Liver (tissue), 9 donors: ENCODE measurements around the gene SCGB1D2. TPM values are rescaled to one million over a fixed set of nuclear protein-coding genes. Genes with fewer than 3 reads are reported as not detected.

Experiments
- DNase-seq: peaks from one replicate; pipeline ENCODE4 v3.0.0-alpha.2; 2017; ENCODE audit warnings: low spot score
- H3K27ac ChIP-seq, 2 donors: one replicate each; pipeline ENCODE4 v1.7.0; 2013; ENCODE audit warnings: inconsistent platforms in 2 of 2, low read length in 2 of 2, control low read depth in 1 of 2, low read depth in 1 of 2, mild to moderate bottlenecking in 1 of 2
- H3K27me3 ChIP-seq, 4 donors: one replicate each; pipeline versions ENCODE4 v1.6.1 to v1.7.0; 2013; ENCODE audit warnings: low read length in 3 of 4, inconsistent platforms in 1 of 4, mild to moderate bottlenecking in 1 of 4, moderate library complexity in 1 of 4; ENCODE audit not compliant: control insufficient read depth in 4 of 4, insufficient read depth in 4 of 4
- H3K36me3 ChIP-seq, 4 donors: one replicate each; pipeline versions ENCODE4 v1.6.1 to v1.7.0; 2013; ENCODE audit warnings: low read length in 3 of 4, mild to moderate bottlenecking in 3 of 4, low read depth in 1 of 4, moderate library complexity in 1 of 4; ENCODE audit not compliant: control insufficient read depth in 4 of 4, insufficient read depth in 3 of 4
- H3K4me1 ChIP-seq, 4 donors: one replicate each; pipeline versions ENCODE4 v1.6.1 to v1.7.0; 2013; ENCODE audit warnings: low read length in 3 of 4, mild to moderate bottlenecking in 3 of 4, moderate library complexity in 1 of 4; ENCODE audit not compliant: control insufficient read depth in 4 of 4, insufficient read depth in 4 of 4
- H3K4me3 ChIP-seq, 3 donors: one replicate each; pipeline versions ENCODE4 v1.6.1 to v1.7.0; 2013; ENCODE audit warnings: low read length in 3 of 3, control low read depth in 1 of 3, low read depth in 1 of 3, mild to moderate bottlenecking in 1 of 3
- H3K9ac ChIP-seq, 2 donors: one replicate each; pipeline ENCODE4 v1.7.0; 2013; ENCODE audit warnings: low read length in 2 of 2, mild to moderate bottlenecking in 2 of 2, moderate library complexity in 2 of 2, control low read depth in 1 of 2, low read depth in 1 of 2
- H3K9me3 ChIP-seq, 4 donors: one replicate each; pipeline versions ENCODE4 v1.6.1 to v1.7.0; 2013; ENCODE audit warnings: low read length in 3 of 4; ENCODE audit not compliant: control insufficient read depth in 4 of 4
- EGR1 ChIP-seq, 2 donors: IDR thresholded peaks; 2 replicates each; pipeline ENCODE4 v1.6.1; 2016 to 2018; ENCODE audit warnings: antibody characterized with exemption in 2 of 2, low read depth in 2 of 2
- FOXA1 ChIP-seq: IDR thresholded peaks from 2 replicates; pipeline ENCODE4 v1.6.1; 2016; ENCODE audit warnings: antibody characterized with exemption
- FOXA2 ChIP-seq: IDR thresholded peaks from 2 replicates; pipeline ENCODE4 v1.6.1; 2016; ENCODE audit warnings: antibody characterized with exemption
- GABPA ChIP-seq, 2 donors: IDR thresholded peaks in 1 of 2; conservative IDR thresholded peaks in 1 of 2; 2 replicates each; pipeline ENCODE4 v1.6.1; 2016; ENCODE audit warnings: antibody characterized with exemption in 2 of 2, mild to moderate bottlenecking in 1 of 2, moderate library complexity in 1 of 2
- HNF4A ChIP-seq, 2 donors: conservative IDR thresholded peaks; 2 replicates each; pipeline ENCODE4 v1.6.1; 2016; ENCODE audit warnings: antibody characterized with exemption in 2 of 2, mild to moderate bottlenecking in 2 of 2
- HNF4G ChIP-seq: IDR thresholded peaks from 2 replicates; pipeline ENCODE4 v1.6.1; 2016; ENCODE audit warnings: antibody characterized with exemption
- JUND ChIP-seq, 2 donors: IDR thresholded peaks; 2 replicates each; pipeline ENCODE4 v1.6.1; 2016; ENCODE audit warnings: antibody characterized with exemption in 2 of 2
- NR2F2 ChIP-seq: IDR thresholded peaks from 2 replicates; pipeline ENCODE4 v1.6.1; 2016; ENCODE audit warnings: antibody characterized with exemption
- RAD21 ChIP-seq, 2 donors: IDR thresholded peaks; 2 replicates each; pipeline ENCODE4 v1.6.1; 2016; ENCODE audit warnings: antibody characterized with exemption in 2 of 2, mild to moderate bottlenecking in 2 of 2
- RXRA ChIP-seq, 2 donors: IDR thresholded peaks; 2 replicates each; pipeline ENCODE4 v1.6.1; 2017 to 2018; ENCODE audit warnings: antibody characterized with exemption in 2 of 2, mild to moderate bottlenecking in 1 of 2
- SP1 ChIP-seq: IDR thresholded peaks from 2 replicates; pipeline ENCODE4 v1.6.1; 2018; ENCODE audit warnings: antibody characterized with exemption, mild to moderate bottlenecking
- TAF1 ChIP-seq: conservative IDR thresholded peaks from 2 replicates; pipeline ENCODE4 v1.6.1; 2016; ENCODE audit warnings: antibody characterized with exemption, mild to moderate bottlenecking
- YY1 ChIP-seq: IDR thresholded peaks from 2 replicates; pipeline ENCODE4 v1.6.1; 2016; ENCODE audit warnings: antibody characterized with exemption, mild to moderate bottlenecking
- polyA plus RNA-seq, 2 donors: library from polyadenylated mRNA; stranded (reverse) in 1 of 2; unstranded in 1 of 2; fragments of 200-250 nt in 1 of 2; fragments of >200 nt in 1 of 2; fragmentation: Nextera tagmentation in 1 of 2; extraction: Ambion mirVana in 1 of 2; gene quantifications; one replicate each; pipeline versions ENCODE4 v1.2.1 to v1.2.3, GENCODE V29; 2013 to 2015
- total RNA-seq, 2 donors: library from RNA; depleted of rRNA; stranded (reverse); fragments of >200 nt; gene quantifications; one replicate each; pipeline ENCODE4 v1.2.3, GENCODE V29; 2014
- TF ChIP-seq, protein P1 (sequence below): IDR thresholded peaks from 2 replicates; pipeline ENCODE4 v1.6.1; 2016; ENCODE audit warnings: antibody characterized with exemption, mild to moderate bottlenecking
- TF ChIP-seq, protein P2 (sequence below): IDR thresholded peaks from 2 replicates; pipeline ENCODE4 v1.6.1; 2016; ENCODE audit warnings: antibody characterized with exemption
- TF ChIP-seq, protein P3 (sequence below): IDR thresholded peaks from 2 replicates; pipeline ENCODE4 v1.6.1; 2016; ENCODE audit warnings: antibody characterized with exemption
- TF ChIP-seq, protein P4 (sequence below): IDR thresholded peaks from 2 replicates; pipeline ENCODE4 v1.6.1; 2016; ENCODE audit warnings: antibody characterized with exemption
- TF ChIP-seq, protein P5 (sequence below): fragments of 150-350 bp; IDR thresholded peaks from 2 replicates; pipeline ENCODE4 v1.5.1; 2017; ENCODE audit warnings: improper control_type of control experiment, low read depth, low read length; ENCODE audit not compliant: missing input control
- donor health status: healthy.
- donor health status: healthy.
- donor health status: healthy.
- donor health status: healthy.
- donor health status: healthy.

SCGB1D2 gene
- total and polyA plus RNA-seq, 4 donors: not detected

DNA sequence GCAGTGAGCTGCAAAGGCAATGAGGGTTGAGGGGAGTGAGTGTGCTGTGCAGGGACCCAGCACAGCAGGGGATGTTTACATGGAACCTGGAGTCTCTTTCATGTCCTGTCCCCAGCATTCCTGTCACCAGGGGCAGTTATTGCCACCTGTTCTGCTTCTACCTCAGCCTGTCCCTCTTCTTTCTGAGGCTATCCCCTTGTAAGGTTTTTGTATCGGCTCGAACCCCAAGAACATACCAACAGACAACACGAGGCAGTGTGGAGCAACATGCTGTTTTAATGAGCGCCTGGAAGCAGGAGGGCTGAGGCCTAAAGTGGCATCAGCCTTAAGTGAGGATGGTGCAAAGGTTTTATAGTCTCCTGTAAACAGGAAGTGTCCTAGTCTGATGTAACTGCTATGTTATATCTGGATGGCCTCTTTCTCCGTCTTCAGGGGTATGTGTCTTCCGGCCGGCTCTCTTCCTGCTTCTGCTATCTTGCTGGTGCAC, 31.8 kb downstream of the SCGB1D2 start (continued):
- TF ChIP-seq, protein P1, sequence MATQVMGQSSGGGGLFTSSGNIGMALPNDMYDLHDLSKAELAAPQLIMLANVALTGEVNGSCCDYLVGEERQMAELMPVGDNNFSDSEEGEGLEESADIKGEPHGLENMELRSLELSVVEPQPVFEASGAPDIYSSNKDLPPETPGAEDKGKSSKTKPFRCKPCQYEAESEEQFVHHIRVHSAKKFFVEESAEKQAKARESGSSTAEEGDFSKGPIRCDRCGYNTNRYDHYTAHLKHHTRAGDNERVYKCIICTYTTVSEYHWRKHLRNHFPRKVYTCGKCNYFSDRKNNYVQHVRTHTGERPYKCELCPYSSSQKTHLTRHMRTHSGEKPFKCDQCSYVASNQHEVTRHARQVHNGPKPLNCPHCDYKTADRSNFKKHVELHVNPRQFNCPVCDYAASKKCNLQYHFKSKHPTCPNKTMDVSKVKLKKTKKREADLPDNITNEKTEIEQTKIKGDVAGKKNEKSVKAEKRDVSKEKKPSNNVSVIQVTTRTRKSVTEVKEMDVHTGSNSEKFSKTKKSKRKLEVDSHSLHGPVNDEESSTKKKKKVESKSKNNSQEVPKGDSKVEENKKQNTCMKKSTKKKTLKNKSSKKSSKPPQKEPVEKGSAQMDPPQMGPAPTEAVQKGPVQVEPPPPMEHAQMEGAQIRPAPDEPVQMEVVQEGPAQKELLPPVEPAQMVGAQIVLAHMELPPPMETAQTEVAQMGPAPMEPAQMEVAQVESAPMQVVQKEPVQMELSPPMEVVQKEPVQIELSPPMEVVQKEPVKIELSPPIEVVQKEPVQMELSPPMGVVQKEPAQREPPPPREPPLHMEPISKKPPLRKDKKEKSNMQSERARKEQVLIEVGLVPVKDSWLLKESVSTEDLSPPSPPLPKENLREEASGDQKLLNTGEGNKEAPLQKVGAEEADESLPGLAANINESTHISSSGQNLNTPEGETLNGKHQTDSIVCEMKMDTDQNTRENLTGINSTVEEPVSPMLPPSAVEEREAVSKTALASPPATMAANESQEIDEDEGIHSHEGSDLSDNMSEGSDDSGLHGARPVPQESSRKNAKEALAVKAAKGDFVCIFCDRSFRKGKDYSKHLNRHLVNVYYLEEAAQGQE: no peak

DNA sequence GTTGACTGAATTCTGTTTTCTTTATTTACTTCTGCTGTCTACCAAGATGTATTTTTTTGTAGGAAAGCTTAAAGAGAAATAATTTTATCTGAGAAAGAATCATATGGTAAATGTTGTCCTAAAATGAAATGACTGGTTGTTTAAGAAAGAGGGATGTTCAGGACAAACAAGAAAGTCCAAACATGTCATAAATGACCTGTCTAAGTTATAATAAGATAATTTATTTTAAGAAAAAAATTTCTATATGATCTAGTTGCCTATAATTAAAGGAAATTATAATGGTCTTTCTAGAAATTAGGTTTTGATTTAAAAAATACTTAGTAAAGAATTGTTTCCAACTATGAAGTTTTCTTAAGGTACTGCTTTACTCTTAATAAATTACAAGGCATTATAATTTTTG, 38.4 kb downstream of the SCGB1D2 start:
- no peaks in the 10 kb centered on the region for H3K4me1 ChIP-seq
- no peak overlapping the region for H3K9ac ChIP-seq
- H3K9me3 ChIP-seq: no peaks in the 10 kb centered on the region
- no peaks in the 10 kb centered on the region for H3K27me3 ChIP-seq
- no peak for DNase-seq
- H3K27ac ChIP-seq: no peak overlapping the region
- TF ChIP-seq GABPA (IDR thresholded peaks at IDR 0.05 in 1 of 2, conservative IDR thresholded peaks at IDR 0.05 in 1 of 2) (no peak), HNF4G (no peak), NR2F2 (no peak), EGR1 (IDR thresholded peaks at IDR 0.05; ENCODE audit: low read depth in 2 of 2) (no peak), JUND (IDR thresholded peaks at IDR 0.05) (no peak), RXRA (IDR thresholded peaks at IDR 0.05) (no peak), TAF1 (no peak), SP1 (no peak), HNF4A (conservative IDR thresholded peaks at IDR 0.05) (no peak), YY1 (no peak), FOXA1 (no peak), RAD21 (IDR thresholded peaks at IDR 0.05) (no peak), FOXA2 (no peak)
- TF ChIP-seq, protein P2, sequence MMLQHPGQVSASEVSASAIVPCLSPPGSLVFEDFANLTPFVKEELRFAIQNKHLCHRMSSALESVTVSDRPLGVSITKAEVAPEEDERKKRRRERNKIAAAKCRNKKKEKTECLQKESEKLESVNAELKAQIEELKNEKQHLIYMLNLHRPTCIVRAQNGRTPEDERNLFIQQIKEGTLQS: no peak
- TF ChIP-seq, protein P3, sequence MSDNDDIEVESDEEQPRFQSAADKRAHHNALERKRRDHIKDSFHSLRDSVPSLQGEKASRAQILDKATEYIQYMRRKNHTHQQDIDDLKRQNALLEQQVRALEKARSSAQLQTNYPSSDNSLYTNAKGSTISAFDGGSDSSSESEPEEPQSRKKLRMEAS: no peak
- TF ChIP-seq, protein P4, sequence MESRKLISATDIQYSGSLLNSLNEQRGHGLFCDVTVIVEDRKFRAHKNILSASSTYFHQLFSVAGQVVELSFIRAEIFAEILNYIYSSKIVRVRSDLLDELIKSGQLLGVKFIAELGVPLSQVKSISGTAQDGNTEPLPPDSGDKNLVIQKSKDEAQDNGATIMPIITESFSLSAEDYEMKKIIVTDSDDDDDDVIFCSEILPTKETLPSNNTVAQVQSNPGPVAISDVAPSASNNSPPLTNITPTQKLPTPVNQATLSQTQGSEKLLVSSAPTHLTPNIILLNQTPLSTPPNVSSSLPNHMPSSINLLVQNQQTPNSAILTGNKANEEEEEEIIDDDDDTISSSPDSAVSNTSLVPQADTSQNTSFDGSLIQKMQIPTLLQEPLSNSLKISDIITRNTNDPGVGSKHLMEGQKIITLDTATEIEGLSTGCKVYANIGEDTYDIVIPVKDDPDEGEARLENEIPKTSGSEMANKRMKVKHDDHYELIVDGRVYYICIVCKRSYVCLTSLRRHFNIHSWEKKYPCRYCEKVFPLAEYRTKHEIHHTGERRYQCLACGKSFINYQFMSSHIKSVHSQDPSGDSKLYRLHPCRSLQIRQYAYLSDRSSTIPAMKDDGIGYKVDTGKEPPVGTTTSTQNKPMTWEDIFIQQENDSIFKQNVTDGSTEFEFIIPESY: no peak
- TF ChIP-seq, protein P1: no peak
- TF ChIP-seq, protein P5, sequence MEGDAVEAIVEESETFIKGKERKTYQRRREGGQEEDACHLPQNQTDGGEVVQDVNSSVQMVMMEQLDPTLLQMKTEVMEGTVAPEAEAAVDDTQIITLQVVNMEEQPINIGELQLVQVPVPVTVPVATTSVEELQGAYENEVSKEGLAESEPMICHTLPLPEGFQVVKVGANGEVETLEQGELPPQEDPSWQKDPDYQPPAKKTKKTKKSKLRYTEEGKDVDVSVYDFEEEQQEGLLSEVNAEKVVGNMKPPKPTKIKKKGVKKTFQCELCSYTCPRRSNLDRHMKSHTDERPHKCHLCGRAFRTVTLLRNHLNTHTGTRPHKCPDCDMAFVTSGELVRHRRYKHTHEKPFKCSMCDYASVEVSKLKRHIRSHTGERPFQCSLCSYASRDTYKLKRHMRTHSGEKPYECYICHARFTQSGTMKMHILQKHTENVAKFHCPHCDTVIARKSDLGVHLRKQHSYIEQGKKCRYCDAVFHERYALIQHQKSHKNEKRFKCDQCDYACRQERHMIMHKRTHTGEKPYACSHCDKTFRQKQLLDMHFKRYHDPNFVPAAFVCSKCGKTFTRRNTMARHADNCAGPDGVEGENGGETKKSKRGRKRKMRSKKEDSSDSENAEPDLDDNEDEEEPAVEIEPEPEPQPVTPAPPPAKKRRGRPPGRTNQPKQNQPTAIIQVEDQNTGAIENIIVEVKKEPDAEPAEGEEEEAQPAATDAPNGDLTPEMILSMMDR: no peak
- no peak overlapping the region for H3K4me3 ChIP-seq
- H3K36me3 ChIP-seq: no peaks in the 10 kb centered on the region
